BE2C (cell line): ENCODE data around the gene HOOK2.

ENCODE experiments used
- DNase-seq: peaks from one replicate; pipeline ENCODE4 v3.0.0-alpha.2; 2020
- H3K27me3 ChIP-seq: fragments of 250-450 bp; sonication (Bioruptor Pico); 2 replicates; pipeline ENCODE4 v1.5.1; 2020; ENCODE audit warnings: mild to moderate bottlenecking
- H3K36me3 ChIP-seq: fragments of 250-450 bp; sonication (Bioruptor Pico); 2 replicates; pipeline ENCODE4 v1.5.1; 2020; ENCODE audit warnings: mild to moderate bottlenecking
- H3K4me1 ChIP-seq: fragments of 250-450 bp; sonication (Bioruptor Pico); 2 replicates; pipeline ENCODE4 v1.5.1; 2020
- H3K4me3 ChIP-seq: 2 replicates; pipeline ENCODE4 v1.5.1; 2011; ENCODE audit warnings: low read depth, low read length
- H3K9me3 ChIP-seq: fragments of 250-450 bp; sonication (Bioruptor Pico); 2 replicates; pipeline ENCODE4 v1.5.1; 2020
- TF ChIP-seq, protein P1 (sequence below): IDR thresholded peaks from 2 replicates; pipeline ENCODE4 v1.5.1; 2012; ENCODE audit warnings: mild to moderate bottlenecking, low read depth, low read length

The HOOK2 gene

DNA sequence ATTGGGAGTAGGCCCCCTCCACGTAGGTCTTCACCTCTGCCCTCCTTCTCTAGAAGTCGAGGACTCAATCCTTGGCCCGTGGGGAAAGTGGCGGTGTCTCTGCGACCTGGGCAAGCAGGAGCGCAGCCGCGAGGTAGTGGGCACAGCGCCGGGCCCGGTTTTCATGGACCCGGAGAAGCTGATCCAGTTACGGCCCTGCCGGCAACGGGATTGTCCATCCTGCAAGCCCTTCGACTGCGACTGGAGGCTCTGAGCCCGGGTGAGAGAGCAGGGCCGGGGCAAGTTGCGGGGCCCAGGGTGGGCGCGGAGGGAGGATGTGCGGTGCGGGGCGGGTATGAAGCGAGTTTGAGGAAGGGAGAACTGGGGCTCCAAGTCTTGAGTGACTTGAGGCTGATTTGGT lies 28.7 kb upstream of the HOOK2 start:
- no peaks in the 10 kb centered on the region for H3K4me1 ChIP-seq
- no peaks in the 10 kb centered on the region for H3K9me3 ChIP-seq
- TF ChIP-seq, protein P1, sequence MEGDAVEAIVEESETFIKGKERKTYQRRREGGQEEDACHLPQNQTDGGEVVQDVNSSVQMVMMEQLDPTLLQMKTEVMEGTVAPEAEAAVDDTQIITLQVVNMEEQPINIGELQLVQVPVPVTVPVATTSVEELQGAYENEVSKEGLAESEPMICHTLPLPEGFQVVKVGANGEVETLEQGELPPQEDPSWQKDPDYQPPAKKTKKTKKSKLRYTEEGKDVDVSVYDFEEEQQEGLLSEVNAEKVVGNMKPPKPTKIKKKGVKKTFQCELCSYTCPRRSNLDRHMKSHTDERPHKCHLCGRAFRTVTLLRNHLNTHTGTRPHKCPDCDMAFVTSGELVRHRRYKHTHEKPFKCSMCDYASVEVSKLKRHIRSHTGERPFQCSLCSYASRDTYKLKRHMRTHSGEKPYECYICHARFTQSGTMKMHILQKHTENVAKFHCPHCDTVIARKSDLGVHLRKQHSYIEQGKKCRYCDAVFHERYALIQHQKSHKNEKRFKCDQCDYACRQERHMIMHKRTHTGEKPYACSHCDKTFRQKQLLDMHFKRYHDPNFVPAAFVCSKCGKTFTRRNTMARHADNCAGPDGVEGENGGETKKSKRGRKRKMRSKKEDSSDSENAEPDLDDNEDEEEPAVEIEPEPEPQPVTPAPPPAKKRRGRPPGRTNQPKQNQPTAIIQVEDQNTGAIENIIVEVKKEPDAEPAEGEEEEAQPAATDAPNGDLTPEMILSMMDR = no peak
- H3K4me3 ChIP-seq = no peak overlapping the region
- peaks cover 13% of the 10 kb centered on the region for H3K36me3 ChIP-seq
- no peak for DNase-seq
- no peaks in the 10 kb centered on the region for H3K27me3 ChIP-seq

DNA sequence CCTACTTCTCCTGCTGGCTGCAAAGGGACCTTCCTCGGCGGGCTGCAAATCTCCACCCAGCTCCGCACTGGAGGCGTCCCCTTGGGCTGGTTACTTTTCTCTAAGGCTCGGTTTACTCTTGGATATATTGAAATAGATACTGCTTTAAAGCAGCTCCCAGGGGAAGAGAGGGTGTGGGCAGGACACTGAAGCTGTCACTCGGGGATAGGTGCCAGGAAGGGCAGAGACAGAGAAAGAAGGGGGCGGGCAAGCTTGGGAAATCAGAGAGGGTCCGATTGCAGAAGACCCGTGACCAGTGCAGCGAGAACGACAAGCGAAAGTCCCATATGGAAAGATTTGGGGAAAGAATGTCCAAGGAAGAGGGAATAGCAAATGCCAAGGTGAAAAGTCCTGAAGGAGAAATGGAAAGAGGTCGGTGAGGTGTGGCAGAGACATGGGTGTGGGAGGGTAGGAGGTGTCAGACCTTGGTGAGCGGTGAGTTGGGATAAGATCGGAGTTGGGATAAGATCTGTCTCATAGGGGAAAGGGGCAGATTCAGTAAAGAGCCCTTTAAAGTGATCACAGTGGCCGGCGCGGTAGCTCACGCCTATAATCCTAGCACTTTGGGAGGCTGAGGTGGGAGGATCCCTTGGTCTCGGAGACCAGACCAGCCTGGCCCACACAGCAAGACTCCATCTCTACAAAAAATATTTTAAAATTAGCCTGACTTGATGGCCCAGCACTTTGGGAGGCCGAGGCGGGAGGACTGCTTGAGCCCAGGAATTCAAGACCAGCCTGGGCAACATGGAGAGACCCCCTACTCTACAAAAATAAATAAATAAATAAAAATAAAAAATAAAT lies 27.1 kb upstream of the HOOK2 start:
- no peaks in the 10 kb centered on the region for H3K4me1 ChIP-seq
- H3K27me3 ChIP-seq = no peaks in the 10 kb centered on the region
- H3K4me3 ChIP-seq = peak overlapping the region; percentile 96
- no peaks in the 10 kb centered on the region for H3K9me3 ChIP-seq
- H3K36me3 ChIP-seq = peaks cover 17% of the 10 kb centered on the region
- no peak for DNase-seq
- TF ChIP-seq, protein P1 = no peak

DNA sequence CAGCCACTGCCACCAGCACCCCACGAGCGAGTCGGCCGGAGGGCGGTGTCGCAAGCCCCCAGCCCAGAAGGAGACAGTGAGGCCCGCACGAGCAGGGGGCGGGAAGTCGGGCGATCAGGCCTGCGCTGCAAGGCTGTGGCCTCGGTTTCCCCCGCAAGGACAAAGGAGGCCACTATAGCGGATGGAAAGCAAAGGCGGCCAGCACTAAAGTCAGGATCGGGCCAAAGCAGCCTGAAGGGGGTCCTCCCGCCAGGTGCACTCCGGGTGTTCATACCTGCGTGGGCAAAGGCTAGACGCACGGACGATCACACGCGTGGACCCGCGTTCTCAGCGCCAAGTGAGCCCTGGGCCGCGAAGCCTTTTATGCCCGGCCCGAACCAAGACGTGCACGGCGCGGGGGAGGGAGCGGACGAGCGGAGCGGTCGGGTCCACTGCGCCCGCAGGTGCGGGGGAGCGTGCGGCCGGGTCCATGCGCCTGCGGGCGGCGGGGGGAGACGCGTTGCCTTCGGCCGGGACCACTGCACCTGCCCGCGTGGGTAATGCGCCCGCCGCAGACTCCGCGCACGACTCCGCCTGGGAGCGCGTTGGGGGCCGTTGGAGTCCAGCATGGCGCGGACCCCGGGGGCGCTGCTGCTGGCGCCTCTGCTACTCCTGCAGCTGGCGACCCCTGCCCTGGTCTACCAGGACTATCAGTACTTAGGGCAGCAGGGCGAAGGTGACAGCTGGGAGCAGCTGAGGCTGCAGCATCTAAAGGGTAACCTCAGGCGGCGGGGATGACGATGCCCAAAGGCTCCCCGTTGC lies 26.3 kb upstream of the HOOK2 start, which contains the start of the genes PRDX2 and THSD8:
Gene PRDX2, minus strand, starts transcription at position 335 of the 801 bp plus-strand sequence. CDS start 539 bp downstream, outside the sequence.
Gene THSD8, plus strand, starts transcription at position 604 of the 801 bp plus-strand sequence. Its CDS starts 3 bp downstream, at position 607.
- peaks cover 17% of the 10 kb centered on the region for H3K36me3 ChIP-seq
- TF ChIP-seq, protein P1 = no peak
- H3K4me3 ChIP-seq = peak within 1 kb of the TSS; percentile 96
- no peaks in the 10 kb centered on the region for H3K9me3 ChIP-seq
- no peaks in the 10 kb centered on the region for H3K27me3 ChIP-seq
- DNase-seq = peak; percentile 86
- no peaks in the 10 kb centered on the region for H3K4me1 ChIP-seq

DNA sequence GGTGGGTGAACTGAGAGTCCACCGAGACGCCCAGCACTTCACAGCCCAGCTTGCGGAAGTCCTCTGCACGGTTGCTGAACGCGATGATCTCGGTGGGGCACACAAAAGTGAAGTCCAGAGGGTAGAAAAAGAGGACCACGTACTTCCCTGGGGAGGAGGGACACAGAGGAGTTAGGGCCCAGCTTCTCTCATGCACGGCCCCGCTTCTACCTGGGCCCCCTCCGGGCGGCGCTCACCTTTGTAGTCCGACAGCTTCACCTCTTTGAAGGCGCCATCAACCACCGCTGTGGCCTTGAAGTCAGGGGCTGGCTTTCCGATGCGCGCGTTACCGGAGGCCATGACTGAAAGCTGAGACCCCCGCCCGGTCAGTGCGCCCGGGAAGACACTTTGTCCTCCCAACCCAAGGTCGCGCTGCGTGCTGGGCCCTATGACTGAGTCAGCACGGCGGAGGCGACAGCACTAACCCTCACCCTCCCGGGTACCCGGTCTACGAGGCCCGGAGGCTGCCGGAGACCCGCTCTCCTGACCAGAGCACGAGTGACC lies 25.6 kb upstream of the HOOK2 start:
- Histone ChIP-seq H3K9me3 (no peaks in the 10 kb centered on the region), H3K36me3 (peaks cover 17% of the 10 kb centered on the region), H3K4me3 (peak overlapping the region; percentile 96), H3K27me3 (no peaks in the 10 kb centered on the region), H3K4me1 (peaks cover 4% of the 10 kb centered on the region)
- TF ChIP-seq, protein P1 = no peak
- DNase-seq = no peak

DNA sequence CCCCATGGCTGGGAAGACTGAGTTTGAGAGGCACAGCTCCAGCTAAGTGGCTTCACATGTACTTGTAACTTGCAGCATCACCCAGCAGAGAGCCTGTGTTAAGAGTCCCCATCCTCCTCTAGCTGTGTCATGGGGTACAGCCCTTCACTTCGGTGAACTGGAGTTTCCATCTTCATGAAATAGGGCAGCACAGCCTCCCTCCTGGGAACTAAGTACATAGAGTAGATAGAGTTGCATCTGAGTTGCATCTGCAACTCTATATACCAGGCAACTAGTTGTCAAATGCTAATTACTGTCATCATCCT lies 25.1 kb upstream of the HOOK2 start:
- H3K4me1 ChIP-seq = peaks cover 7% of the 10 kb centered on the region
- no peak for DNase-seq
- TF ChIP-seq, protein P1 = no peak
- H3K36me3 ChIP-seq = peaks cover 17% of the 10 kb centered on the region
- no peaks in the 10 kb centered on the region for H3K27me3 ChIP-seq
- H3K9me3 ChIP-seq = no peaks in the 10 kb centered on the region
- peak overlapping the region; percentile 96 for H3K4me3 ChIP-seq
